ENCODE data around the gene EML1.

- TF ChIP-seq EZH2 (IDR thresholded peaks at IDR 0.05) (no peak), EZH2phosphoT487 (IDR thresholded peaks at IDR 0.05) (no peak)
- TF ChIP-seq, protein P1, sequence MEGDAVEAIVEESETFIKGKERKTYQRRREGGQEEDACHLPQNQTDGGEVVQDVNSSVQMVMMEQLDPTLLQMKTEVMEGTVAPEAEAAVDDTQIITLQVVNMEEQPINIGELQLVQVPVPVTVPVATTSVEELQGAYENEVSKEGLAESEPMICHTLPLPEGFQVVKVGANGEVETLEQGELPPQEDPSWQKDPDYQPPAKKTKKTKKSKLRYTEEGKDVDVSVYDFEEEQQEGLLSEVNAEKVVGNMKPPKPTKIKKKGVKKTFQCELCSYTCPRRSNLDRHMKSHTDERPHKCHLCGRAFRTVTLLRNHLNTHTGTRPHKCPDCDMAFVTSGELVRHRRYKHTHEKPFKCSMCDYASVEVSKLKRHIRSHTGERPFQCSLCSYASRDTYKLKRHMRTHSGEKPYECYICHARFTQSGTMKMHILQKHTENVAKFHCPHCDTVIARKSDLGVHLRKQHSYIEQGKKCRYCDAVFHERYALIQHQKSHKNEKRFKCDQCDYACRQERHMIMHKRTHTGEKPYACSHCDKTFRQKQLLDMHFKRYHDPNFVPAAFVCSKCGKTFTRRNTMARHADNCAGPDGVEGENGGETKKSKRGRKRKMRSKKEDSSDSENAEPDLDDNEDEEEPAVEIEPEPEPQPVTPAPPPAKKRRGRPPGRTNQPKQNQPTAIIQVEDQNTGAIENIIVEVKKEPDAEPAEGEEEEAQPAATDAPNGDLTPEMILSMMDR (IDR thresholded peaks at IDR 0.05) = no peak
Measured at GRCh38 chr14:99745307-99745951, 47.8 kb upstream of the EML1 start.

Data from neural progenitor cell (in vitro differentiated cells).